HepG2 (cell line): ENCODE results near the gene MGA. TPM values are rescaled to one million over a fixed set of nuclear protein-coding genes. Genes with fewer than 3 reads are reported as not detected.
A peak's percentile ranks its signal among the peaks of the same experiment; 100 is the strongest.

Experiments
- AHDC1 ChIP-seq: sonication (generic); formaldehyde crosslinking; IDR thresholded peaks from 2 replicates; pipeline ENCODE4 v1.5.1; 2020; ENCODE audit warnings: mild to moderate bottlenecking, missing genetic modification reagents, borderline replicate concordance
- CBFB ChIP-seq: sonication (generic); formaldehyde crosslinking; IDR thresholded peaks from 2 replicates; pipeline ENCODE4 v1.4.0; 2020; ENCODE audit warnings: missing genetic modification reagents
- ELF3 ChIP-seq: IDR thresholded peaks from 2 replicates; pipeline ENCODE4 v1.6.1; 2016; ENCODE audit warnings: missing genetic modification reagents, missing compliant biosample characterization
- ETV5 ChIP-seq: IDR thresholded peaks from 2 replicates; pipeline ENCODE4 v1.6.1; 2018; ENCODE audit warnings: missing biosample characterization, missing genetic modification reagents, inconsistent platforms, borderline replicate concordance
- IRF2 ChIP-seq: IDR thresholded peaks from 2 replicates; pipeline ENCODE4 v1.6.1; 2018; ENCODE audit warnings: missing genetic modification reagents, missing compliant biosample characterization
- LCORL ChIP-seq, 2 experiments: fragments of 450-650 bp in 1 of 2; sonication (generic) in 1 of 2; formaldehyde crosslinking in 1 of 2; IDR thresholded peaks; 2 replicates each; pipeline versions ENCODE4 v1.5.0 to v1.6.1; 2017 to 2020; ENCODE audit warnings: antibody characterized with exemption in 1 of 2, missing genetic modification reagents in 1 of 2
- LRRFIP1 ChIP-seq: sonication (generic); formaldehyde crosslinking; conservative IDR thresholded peaks from 2 replicates; pipeline ENCODE4 v1.4.0; 2020; ENCODE audit warnings: missing genetic modification reagents
- MAFF ChIP-seq: IDR thresholded peaks from 2 replicates; pipeline ENCODE4 v1.6.1; 2011; ENCODE audit warnings: low read depth, low read length, improper control_type of control experiment
- MAFG ChIP-seq: sonication (generic); formaldehyde crosslinking; IDR thresholded peaks from 2 replicates; pipeline ENCODE4 v1.5.1; 2020; ENCODE audit warnings: mild to moderate bottlenecking, missing genetic modification reagents
- PAXIP1 ChIP-seq: sonication (generic); formaldehyde crosslinking; conservative IDR thresholded peaks from 2 replicates; pipeline ENCODE4 v1.4.0; 2020; ENCODE audit warnings: mild to moderate bottlenecking, missing genetic modification reagents, moderate library complexity
- SAFB2 ChIP-seq: sonication (generic); formaldehyde crosslinking; IDR thresholded peaks from 2 replicates; pipeline ENCODE4 v1.5.1; 2020; ENCODE audit warnings: missing genetic modification reagents, low read depth, mild to moderate bottlenecking, borderline replicate concordance
- TBX3 ChIP-seq: fragments of 450-650 bp; IDR thresholded peaks from 2 replicates; pipeline ENCODE4 v1.6.1; 2017; ENCODE audit warnings: antibody characterized with exemption, mild to moderate bottlenecking, inconsistent platforms, borderline replicate concordance
- TFAP4 ChIP-seq: sonication (generic); IDR thresholded peaks from 2 replicates; pipeline ENCODE4 v1.6.1; 2016; ENCODE audit warnings: low read depth, borderline replicate concordance
- ZC3H4 ChIP-seq: sonication (generic); formaldehyde crosslinking; IDR thresholded peaks from 2 replicates; pipeline ENCODE4 v1.4.0; 2020; ENCODE audit warnings: missing genetic modification reagents, borderline replicate concordance
- ZFX ChIP-seq: sonication (generic); formaldehyde crosslinking; IDR thresholded peaks from 2 replicates; pipeline ENCODE4 v1.4.0; 2020; ENCODE audit warnings: mild to moderate bottlenecking, low read depth, missing genetic modification reagents, moderate library complexity
- ZNF672 ChIP-seq: sonication (generic); formaldehyde crosslinking; IDR thresholded peaks from 2 replicates; pipeline ENCODE4 v1.8.1; 2022; ENCODE audit warnings: missing genetic modification reagents
- polyA plus RNA-seq, 8 experiments: library from polyadenylated mRNA; depleted of rRNA in 3 of 8; stranded (reverse) in 7 of 8; unstranded in 1 of 8; fragments of >200 nt; fragmentation: Illumina TruSeq in 4 of 8; extraction: Trizol in 4 of 8; gene quantifications; 2 replicates each; pipeline versions ENCODE4 v1.2.1 to v1.2.3, GENCODE V29; 2011 to 2016; ENCODE audit warnings: low read depth in 4 of 8, missing spikeins in 1 of 8, mixed read lengths in 1 of 8; ENCODE audit not compliant: insufficient read depth in 1 of 8
- total RNA-seq, 5 experiments: library from RNA; depleted of rRNA; stranded (reverse); fragments of >200 nt; fragmentation: Illumina TruSeq; extraction: Trizol; gene quantifications; 2 replicates each; pipeline ENCODE4 v1.2.3, GENCODE V29; 2016; ENCODE audit warnings: low read depth in 1 of 5

The MGA gene
- total and polyA plus RNA-seq, 2 of the 13 experiments (the other 11 are each of a cell fraction or from before 2014, with no cell fraction given), result 5.3 to 59.0 TPM

- TF ChIP-seq ZFX (CRISPR knock-in tag) (peak; percentile 18; the same call in 1 of the 2 replicates), AHDC1 (CRISPR knock-in tag) (no peak), ZC3H4 (CRISPR knock-in tag) (no peak), IRF2 (CRISPR knock-in tag) (no peak), PAXIP1 (CRISPR knock-in tag) (peak; percentile 46), ZNF672 (CRISPR knock-in tag) (no peak), LRRFIP1 (CRISPR knock-in tag) (no peak), TBX3 (no peak), CBFB (no peak), MAFG (peak; percentile 87), MAFF (peak; percentile 97), SAFB2 (CRISPR knock-in tag) (no peak), LCORL (IDR thresholded peaks at IDR 0.05) (no peak), LCORL (CRISPR knock-in tag; IDR thresholded peaks at IDR 0.05) (0 out of 2 replicates have a peak, but pooled peaks have one; percentile 25), TFAP4 (peak; percentile 60; the same call in 1 of the 2 replicates), ETV5 (peak; percentile 19; the same call in 1 of the 2 replicates), ELF3 (CRISPR knock-in tag) (no peak)
Observed at GRCh38 chr15:41795996-41796856, 136.0 kb downstream of the MGA start (continued).
